ENCODE data around the gene HAUS3.

HAUS3 gene

GRCh38 chr4:2262145-2262943 lies 20.4 kb upstream of the HAUS3 start:
- peak; percentile 95 to 96 for ATAC-seq

GRCh38 chr4:2261853-2262144 lies 19.9 kb upstream of the HAUS3 start, which contains the start of gene MXD4:
Gene MXD4, minus strand, starts transcription at chr4:2262109. Its CDS starts 129 bp downstream, at chr4:2261980.
- peak in 1 of 2 donors; percentile 0 for ATAC-seq

- peak in 1 of 2 donors; percentile 5 for ATAC-seq
These were observed 19.4 kb upstream of the HAUS3 start for GRCh38 chr4:2261110-2261852.

- ATAC-seq, result no peak
These were observed 18.6 kb upstream of the HAUS3 start for GRCh38 chr4:2260344-2261109.

GRCh38 chr4:2259541-2260343 lies 17.8 kb upstream of the HAUS3 start:
- ATAC-seq, result no peak

GRCh38 chr4:2259036-2259540 lies 17.2 kb upstream of the HAUS3 start:
- ATAC-seq, result no peak

- ATAC-seq, result no peak
These were observed 16.4 kb upstream of the HAUS3 start for GRCh38 chr4:2258091-2259035.

- ATAC-seq, result no peak
These were observed 15.6 kb upstream of the HAUS3 start for GRCh38 chr4:2257361-2258081.

GRCh38 chr4:2256781-2257191 lies 14.9 kb upstream of the HAUS3 start:
- ATAC-seq, result no peak

GRCh38 chr4:2256156-2256731 lies 14.3 kb upstream of the HAUS3 start:
- ATAC-seq, result no peak

GRCh38 chr4:2255501-2256155 lies 13.7 kb upstream of the HAUS3 start:
- no peak for ATAC-seq

GRCh38 chr4:2254665-2255500 lies 13.0 kb upstream of the HAUS3 start:
- no peak for ATAC-seq

GRCh38 chr4:2253160-2254084 lies 11.5 kb upstream of the HAUS3 start:
- no peak for ATAC-seq

GRCh38 chr4:2252530-2253091 lies 10.7 kb upstream of the HAUS3 start:
- ATAC-seq, result no peak

GRCh38 chr4:2251795-2252529 lies 10.0 kb upstream of the HAUS3 start:
- no peak for ATAC-seq

GRCh38 chr4:2251073-2251794 lies 9.3 kb upstream of the HAUS3 start:
- no peak for ATAC-seq
